Nephron (organoid): ENCODE results near the gene GPR157.

Experiments
- H3K27ac Mint-ChIP-seq, 3 experiments: 2 replicates each; pipeline ENCODE4 v1.8.0; 2020; ENCODE audit warnings: mixed read lengths in 3 of 3, mild to moderate bottlenecking in 2 of 3, moderate library complexity in 1 of 3
- H3K27me3 Mint-ChIP-seq: 2 replicates; pipeline ENCODE4 v1.8.0; 2021; ENCODE audit warnings: low read depth, mild to moderate bottlenecking, moderate library complexity, mixed read lengths
- H3K36me3 Mint-ChIP-seq: 2 replicates; pipeline ENCODE4 v1.8.0; 2020; ENCODE audit warnings: low read depth, mixed read lengths
- H3K4me1 Mint-ChIP-seq: 2 replicates; pipeline ENCODE4 v1.8.0; 2020; ENCODE audit warnings: mixed read lengths
- H3K4me3 Mint-ChIP-seq, 3 experiments: 2 replicates each; pipeline ENCODE4 v1.8.0; 2020; ENCODE audit warnings: mild to moderate bottlenecking in 3 of 3, mixed read lengths in 3 of 3, moderate library complexity in 2 of 3
- H3K9me3 Mint-ChIP-seq: 2 replicates; pipeline ENCODE4 v1.8.0; 2020; ENCODE audit warnings: mixed read lengths
- CTCF ChIP-seq, 3 experiments: fragments of 200-600 bp; sonication (generic); IDR thresholded peaks; one replicate each; pipeline ENCODE4 v1.5.0; 2021; ENCODE audit warnings: antibody characterized with exemption in 3 of 3; ENCODE audit not compliant: unreplicated experiment in 3 of 3

The GPR157 gene

GRCh38 chr1:9062846-9063245, 66.1 kb downstream of the GPR157 start:
- Mint-ChIP-seq H3K4me3 (no peak overlapping the region), H3K27me3 (no peaks in the 10 kb centered on the region), H3K36me3 (no peaks in the 10 kb centered on the region), H3K9me3 (no peaks in the 10 kb centered on the region), H3K27ac (no peak overlapping the region), H3K4me1 (peaks cover 38% of the 10 kb centered on the region)
- no peak for TF ChIP-seq CTCF (IDR thresholded peaks at IDR 0.05; ENCODE audit: unreplicated experiment in 3 of 3)

- H3K27ac Mint-ChIP-seq, result peak overlapping the region in 2 of 3 experiments; percentile 7 to 12
- no peak overlapping the region for H3K4me3 Mint-ChIP-seq
- H3K36me3 Mint-ChIP-seq, result no peaks in the 10 kb centered on the region
- no peaks in the 10 kb centered on the region for H3K9me3 Mint-ChIP-seq
- TF ChIP-seq CTCF (IDR thresholded peaks at IDR 0.05; ENCODE audit: unreplicated experiment in 3 of 3), result no peak
- no peaks in the 10 kb centered on the region for H3K27me3 Mint-ChIP-seq
- peaks cover 32% of the 10 kb centered on the region for H3K4me1 Mint-ChIP-seq
Measured at GRCh38 chr1:9062021-9062471, 66.9 kb downstream of the GPR157 start.

- Mint-ChIP-seq H3K36me3 (no peaks in the 10 kb centered on the region), H3K4me3 (no peak overlapping the region), H3K27ac (no peak overlapping the region), H3K27me3 (no peaks in the 10 kb centered on the region), H3K4me1 (peaks cover 31% of the 10 kb centered on the region), H3K9me3 (no peaks in the 10 kb centered on the region)
- TF ChIP-seq CTCF (IDR thresholded peaks at IDR 0.05; ENCODE audit: unreplicated experiment in 3 of 3), result no peak
Measured at GRCh38 chr1:9061252-9061960, 67.5 kb downstream of the GPR157 start.

- no peak for TF ChIP-seq CTCF (IDR thresholded peaks at IDR 0.05; ENCODE audit: unreplicated experiment in 3 of 3)
- Mint-ChIP-seq H3K27ac (peak overlapping the region in 1 of 3 experiments; percentile 13), H3K36me3 (no peaks in the 10 kb centered on the region), H3K27me3 (no peaks in the 10 kb centered on the region), H3K9me3 (no peaks in the 10 kb centered on the region), H3K4me1 (peaks cover 28% of the 10 kb centered on the region), H3K4me3 (no peak overlapping the region)
Measured at GRCh38 chr1:9059891-9060744, 68.8 kb downstream of the GPR157 start.

GRCh38 chr1:9058465-9058864, 70.4 kb downstream of the GPR157 start:
- H3K9me3 Mint-ChIP-seq, result no peaks in the 10 kb centered on the region
- peaks cover 18% of the 10 kb centered on the region for H3K4me1 Mint-ChIP-seq
- H3K27me3 Mint-ChIP-seq, result no peaks in the 10 kb centered on the region
- H3K27ac Mint-ChIP-seq, result peak overlapping the region in 1 of 3 experiments; percentile 44
- no peak overlapping the region for H3K4me3 Mint-ChIP-seq
- peak; percentile 22 to 43 (median 33) for TF ChIP-seq CTCF (IDR thresholded peaks at IDR 0.05; ENCODE audit: unreplicated experiment in 3 of 3)
- no peaks in the 10 kb centered on the region for H3K36me3 Mint-ChIP-seq
